HPDE6-E6E7 (cell line): ENCODE data around the gene ACACA.
"Not testable (repeated sequence)": the region's sequence is repeated elsewhere in the genome, so short reads cannot be mapped to it uniquely, and the experiment has no call there.

Source experiments
- DNase-seq: peaks from one replicate; pipeline ENCODE4 v3.0.0; 2011; ENCODE audit warnings: missing footprints; ENCODE audit errors: extremely low spot score

ACACA gene

DNA sequence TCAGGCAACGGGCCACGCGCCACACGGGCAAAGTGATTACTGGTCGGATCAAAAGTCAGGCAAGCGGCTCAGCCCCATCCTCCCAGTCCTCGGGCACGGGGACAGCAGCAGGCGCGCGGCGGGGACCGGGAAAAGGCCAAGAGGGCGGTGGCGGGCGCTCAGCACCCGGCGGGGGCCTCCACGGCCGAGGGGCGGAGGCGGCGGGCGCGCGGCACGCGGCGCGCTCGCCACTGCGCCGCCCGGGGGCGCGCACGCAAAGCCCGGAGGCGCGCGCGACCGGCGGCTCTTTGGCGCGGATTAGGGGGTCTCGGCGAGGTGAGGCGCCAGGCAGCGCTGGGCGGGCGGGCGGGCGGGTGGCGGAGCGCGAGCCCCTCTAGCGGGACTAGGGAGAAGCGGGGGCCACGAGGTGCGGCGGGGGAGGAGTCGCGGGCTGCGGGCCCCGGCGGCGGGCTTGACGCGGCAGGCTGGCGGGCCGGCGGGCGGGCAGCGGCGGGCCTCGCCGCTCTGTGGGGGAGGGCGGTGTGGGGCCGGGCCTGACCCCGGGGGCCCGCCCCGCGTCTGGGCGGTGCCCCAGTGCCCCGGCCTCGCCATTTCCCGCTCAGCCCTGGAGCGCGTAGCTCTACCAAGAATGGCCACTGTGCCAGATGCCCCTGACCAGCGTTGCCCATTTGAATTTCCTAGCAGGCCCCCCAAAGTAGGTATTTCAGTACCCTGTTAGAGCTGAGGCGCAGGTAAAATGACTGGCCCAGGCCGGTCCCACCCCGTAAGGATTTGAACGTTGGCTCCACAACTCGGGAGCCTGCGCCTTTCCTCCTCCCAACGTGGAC lies at the start of gene ACACA, which contains the start of gene TADA2A:
Gene ACACA (minus strand): TSS at position 202 of the 827 bp plus-strand sequence. CDS start 537 bp downstream, outside the sequence.
Gene TADA2A (plus strand): TSS at position 252 of the 827 bp plus-strand sequence. CDS start 4,480 bp downstream, outside the sequence.
- peak; percentile 90 for DNase-seq

DNA sequence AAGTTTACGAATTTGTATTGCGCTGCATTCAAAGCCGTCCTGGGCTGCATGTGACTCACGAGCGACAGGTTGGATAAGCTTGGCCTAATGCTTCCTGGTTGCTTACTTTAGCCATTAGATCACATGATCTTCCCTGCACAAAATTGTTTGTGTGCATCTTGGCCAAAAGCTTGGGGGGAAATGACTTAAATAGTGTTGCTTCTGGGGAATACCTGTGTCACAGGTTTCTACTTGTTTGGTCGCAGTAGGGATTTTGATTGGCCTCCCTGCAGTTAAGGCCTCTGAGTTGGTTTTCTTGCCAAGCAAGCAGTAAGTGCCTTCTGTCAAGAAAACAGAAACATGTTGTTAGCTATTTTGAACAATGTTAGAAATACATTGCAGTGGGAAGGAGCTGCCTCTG lies 43.5 kb upstream of the ACACA start:
- peak; percentile 76 for DNase-seq

DNA sequence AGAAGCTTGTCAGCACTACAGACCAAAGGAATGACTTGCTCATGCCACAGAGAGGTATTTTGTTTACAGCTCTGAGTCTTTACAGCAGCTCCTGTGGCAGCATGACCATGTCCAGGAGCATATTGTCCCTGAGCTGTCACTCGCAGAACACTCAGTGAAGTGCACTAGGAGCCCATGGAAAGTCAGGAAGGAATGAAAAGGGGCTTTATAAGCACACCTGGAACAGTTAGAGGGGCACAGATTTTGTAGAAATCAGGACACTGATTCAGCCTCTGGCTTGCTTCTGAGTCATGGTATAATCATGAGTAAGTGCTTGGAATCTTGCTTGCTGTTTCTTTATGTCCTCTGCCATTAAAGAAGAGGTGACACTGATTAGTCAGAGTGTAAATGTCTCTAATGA lies 41.0 kb upstream of the ACACA start:
- no peak for DNase-seq

DNA sequence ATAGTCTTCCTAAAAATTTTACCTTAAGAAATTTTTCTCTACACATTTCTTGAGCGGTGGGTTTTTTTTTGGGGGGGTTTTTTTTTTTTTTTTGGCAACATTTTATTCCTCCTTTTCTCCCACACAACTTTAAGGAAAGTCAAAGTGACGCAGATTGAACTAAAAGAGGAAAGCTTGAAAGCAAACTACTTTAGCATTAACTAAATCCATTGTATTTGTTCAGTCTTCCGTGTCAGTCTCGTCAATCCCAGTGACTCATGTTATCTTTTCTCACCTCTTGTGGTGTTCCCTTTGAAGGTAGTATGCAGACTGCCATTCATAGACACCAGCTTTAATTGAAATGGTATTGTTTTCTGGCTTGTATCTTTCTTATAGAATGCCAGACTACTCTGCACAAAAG lies 39.4 kb upstream of the ACACA start:
- DNase-seq = peak; percentile 64

DNA sequence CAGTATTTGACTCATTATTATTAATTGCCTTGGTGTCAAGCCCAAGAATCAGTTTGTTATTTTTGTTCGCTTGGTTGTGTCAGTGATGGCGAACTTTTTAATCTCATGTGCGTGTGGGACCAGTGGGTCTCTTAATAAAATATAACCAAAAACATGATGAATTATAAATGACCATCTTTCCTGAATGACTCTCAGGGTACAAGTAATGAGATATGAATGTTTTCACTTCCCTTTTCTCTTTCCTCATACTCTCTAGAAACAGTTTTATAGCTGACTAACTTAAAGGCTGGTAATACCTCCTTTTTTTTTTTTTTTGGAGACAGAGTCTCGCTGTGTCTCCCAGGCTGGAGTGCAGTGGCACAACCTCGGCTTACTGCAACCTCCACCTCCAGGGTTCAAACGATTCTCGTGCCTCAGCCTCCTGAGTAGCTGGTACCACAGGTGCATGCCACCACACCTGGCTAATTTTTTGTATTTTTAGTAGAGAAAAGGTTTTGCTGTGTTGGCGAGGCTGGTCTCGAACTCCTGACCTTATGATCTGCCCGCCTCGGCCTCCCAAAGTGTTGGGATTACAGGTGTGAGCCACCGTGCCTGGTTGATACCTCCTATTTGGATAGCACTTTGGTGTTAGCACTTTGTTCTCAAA lies 34.9 kb upstream of the ACACA start:
- DNase-seq = not testable (repeated sequence)

DNA sequence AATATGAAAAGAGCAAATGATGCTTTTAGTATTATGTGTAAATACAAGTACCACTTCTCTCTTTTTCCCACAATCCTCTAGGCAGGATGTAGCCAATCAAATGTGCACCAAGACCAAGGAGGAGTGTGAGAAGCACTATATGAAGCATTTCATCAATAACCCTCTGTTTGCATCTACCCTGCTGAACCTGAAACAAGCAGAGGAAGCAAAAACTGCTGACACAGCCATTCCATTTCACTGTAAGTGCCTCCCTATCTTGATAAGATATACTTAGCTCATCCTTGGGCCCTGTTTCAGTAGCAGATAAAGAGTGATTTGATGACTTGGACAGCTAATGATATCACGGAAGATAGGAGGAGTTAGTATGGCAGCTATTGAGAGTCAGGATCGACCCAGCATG lies 33.8 kb upstream of the ACACA start:
- no peak for DNase-seq

DNA sequence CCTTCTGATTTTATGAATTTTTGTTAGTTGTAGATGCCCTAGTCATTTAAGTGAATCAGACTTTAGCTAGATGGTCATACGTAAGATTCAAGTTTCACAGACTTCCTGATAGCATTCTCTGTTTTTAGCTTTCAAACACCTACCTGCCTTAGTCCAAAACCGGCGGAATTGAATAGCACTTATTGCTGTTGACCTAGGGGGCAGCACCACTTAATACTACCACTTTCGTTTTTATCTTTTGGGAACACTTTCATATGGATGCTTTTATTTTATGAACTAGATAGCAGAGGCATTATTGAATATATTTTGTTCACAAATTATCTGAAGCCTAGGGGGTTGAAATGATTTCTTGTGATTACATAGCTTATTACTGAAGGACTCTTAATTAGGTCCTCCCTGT lies 31.5 kb upstream of the ACACA start:
- DNase-seq = no peak

DNA sequence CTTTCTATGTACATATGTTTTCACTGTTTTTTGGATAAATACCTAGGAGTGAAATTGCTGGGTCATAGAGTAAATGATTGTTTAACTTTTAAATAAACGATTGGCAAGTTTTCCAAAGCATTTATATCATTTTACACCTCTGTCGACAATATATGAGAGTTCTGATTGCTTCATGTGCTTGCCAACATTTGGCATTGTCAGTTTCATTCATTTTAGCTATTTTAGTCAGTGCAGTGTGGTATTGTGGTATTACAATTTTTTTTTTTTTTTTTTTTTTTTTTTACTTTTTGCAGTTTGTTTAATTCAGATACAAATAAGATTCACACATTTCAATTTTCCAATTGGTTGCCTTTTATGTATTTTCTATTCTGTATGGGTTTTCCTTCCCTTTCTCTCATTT lies 26.0 kb upstream of the ACACA start:
- DNase-seq = no peak

DNA sequence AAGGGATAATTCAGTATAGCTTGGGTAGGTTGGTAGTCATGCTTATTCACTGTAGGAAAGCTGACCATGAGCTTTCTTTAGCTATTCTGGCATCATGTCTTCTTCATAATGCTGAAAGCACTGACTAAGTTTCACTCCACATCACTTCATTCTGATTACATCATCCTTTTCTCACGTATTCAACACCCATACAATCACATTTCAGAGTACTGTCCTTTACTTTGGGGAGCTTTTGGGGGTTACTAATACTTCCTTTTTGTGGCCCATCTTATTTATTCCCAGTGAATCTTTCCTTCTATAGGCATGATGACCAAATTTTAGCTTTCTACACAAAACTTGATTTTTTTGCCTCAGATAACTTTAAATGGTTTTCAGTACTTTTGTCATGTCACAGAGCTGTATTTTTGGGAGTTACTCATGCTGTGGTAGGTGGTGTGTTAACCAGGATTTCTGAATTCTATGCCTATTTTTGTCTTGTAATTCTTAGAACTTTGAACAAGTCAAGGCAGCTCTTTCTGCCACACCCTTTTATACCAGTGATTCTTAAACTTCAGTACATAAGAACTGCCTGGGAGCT lies 23.5 kb upstream of the ACACA start:
- peak; percentile 42 for DNase-seq

DNA sequence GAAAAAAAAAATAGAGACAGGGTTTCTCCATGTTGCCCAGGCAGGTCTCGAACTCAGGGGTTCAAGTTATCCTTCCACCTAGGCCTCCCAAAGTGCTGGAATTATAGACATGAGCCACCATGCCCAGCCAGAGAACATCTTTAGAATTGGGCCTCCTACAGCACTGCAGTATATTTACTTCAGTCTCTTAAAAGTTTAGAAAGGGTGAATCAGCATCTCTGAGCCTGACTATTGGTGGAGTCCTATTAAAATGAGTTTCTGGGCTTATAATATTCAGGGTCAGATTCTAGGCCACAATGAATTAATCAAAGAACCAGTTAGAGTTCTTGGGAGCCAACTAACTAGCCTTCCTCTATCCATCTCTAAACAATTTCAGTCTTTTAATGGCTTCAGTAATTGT lies 22.8 kb upstream of the ACACA start:
- DNase-seq = no peak

DNA sequence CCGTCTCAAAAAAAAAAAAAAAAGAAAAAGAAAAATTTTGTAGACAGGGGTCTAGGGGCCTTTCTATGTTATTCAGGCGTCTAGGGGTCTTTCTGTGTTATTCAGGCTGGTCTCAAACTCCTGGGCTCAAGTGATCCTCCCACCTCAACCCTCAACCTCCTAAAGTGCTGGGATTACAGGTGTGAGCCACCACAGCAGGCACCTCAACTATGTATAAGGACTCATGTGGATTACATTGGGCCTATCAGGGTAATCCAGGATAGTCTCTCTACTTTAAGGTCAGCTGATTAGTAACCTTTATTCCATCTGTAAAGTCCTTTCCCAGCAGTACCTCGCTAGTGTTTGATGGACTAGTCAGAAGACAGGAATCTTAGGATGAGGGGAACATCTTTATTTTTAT lies 22.4 kb upstream of the ACACA start:
- DNase-seq = no peak

DNA sequence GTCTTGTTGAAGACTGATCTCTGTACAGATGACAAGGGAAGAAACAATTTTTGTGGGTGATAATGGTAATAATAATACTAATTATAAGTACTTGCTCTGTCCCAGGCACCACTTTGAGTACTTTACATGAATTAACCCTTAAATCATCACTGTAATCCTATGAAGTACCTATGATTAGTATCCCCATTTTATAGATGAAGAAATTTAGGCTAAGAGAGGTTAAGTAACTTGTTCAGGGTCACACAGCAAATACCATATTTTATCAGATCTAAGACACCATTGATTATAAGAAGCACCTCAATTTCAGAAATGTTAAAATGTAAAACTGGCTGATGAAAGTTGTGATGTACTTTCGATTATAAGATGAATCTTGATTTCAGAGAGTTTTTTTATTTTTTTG lies 18.6 kb upstream of the ACACA start:
- no peak for DNase-seq

DNA sequence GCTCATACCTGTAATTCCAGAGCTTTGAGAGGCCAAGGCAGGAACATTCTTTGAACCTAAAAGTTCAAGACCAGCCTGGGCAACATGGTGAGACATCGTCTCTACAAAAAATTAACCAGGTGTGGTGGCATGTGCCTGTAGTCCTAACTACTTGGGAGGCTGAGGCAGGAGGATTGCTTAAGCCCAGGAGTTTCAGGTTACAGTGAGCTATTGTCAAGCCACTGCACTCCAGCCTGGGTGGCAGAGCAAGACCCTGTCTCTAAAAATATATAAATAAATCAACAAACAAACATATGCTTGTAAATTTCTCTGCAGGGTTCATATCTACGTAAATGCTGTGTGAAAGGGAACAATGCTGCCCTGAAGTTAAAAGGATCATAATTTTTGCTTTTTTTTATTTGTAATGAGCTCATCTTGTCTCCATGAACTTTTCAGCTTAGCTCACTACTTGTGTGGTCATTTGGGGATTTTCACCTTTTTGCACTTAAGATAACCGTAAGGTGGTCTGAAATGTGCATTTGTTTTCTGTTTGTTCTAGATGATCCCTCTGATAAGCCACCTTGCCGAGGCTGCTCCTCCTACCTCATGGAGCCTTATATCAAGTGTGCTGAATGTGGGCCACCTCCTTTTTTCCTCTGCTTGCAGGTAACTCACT lies 16.5 kb upstream of the ACACA start:
- no peak for DNase-seq

DNA sequence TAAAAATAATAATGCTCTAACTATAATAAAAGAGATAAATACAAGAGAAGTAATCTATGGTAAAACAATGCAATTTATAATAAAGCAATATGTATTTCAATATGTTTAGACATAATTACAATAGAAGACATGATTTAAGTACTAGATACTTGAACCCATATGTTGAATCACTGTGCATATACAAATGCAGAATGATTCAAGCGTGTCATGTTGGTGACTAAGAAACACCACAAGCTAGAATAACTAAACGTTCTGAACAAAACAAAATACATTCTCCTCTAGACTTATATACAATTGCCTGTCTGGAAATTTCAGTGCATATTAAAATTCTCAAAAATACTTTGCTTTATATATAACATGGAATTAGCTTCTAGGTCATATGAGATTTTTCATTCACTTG lies 11.2 kb upstream of the ACACA start:
- DNase-seq = no peak

DNA sequence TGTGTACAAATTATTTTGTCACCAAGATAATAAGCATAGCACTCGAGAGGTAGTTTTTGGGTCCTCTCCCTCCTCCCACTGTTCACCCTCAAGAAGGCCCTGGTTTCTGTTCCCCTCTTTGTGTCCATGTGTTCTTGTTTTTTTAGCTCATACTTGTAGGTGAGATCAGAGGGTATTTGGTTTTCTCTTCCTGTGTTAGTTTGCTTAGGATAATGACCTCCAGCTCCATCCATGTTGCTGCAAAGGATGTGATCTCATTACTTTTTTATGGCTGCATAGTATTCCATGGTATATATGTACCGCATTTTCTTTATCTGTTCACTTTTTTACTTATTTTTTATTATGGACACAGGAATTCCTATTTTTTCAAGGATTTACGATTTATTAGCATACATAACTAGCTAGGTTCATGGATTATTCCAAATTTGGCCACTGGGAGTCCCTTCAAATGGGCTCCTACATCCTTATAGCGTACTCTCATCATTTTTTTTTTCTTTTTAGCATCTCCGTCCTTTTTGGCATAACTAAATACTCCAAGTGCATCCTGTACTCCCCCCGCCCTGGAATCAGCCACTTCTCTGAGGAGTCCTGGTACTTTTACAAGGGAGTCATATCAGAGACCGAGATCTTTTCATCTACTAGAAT lies 7.4 kb upstream of the ACACA start:
- no peak for DNase-seq

DNA sequence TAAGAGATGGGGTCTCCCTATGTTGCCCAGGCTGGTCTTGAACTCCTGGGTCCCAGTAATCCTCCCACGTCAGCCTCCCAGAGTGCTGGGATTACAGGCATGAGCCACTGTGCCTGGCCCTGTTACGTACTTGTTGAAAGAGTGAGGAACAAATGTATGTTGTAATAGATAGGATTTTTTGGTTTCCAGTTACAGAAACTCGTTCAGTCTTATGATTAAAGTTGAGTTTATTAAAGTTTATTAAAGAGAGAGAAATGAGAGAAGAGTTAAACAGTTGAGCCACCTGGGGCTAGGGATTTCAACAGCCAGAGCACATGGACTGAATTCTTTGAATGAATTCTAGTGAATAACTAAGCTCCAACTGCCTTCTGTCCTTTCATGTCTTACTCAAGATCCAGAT lies 3.7 kb upstream of the ACACA start:
- DNase-seq = no peak

DNA sequence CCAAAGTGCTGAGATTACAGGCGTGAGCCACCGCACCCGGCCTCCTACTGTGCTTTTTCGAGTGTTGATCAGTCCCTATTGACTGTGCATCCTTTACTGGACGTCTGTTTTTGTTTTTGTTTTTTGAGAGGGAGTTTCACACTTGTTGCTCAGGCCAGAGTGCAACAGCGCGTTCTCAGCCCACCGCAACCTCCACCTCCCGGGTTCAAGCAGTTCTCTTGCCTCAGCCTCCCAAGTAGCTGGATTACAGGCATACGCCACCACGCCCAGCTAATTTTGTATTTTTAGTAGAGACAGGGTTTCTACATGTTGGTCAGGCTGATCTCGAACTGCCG lies 1.5 kb upstream of the ACACA start:
- DNase-seq = not testable (repeated sequence)

DNA sequence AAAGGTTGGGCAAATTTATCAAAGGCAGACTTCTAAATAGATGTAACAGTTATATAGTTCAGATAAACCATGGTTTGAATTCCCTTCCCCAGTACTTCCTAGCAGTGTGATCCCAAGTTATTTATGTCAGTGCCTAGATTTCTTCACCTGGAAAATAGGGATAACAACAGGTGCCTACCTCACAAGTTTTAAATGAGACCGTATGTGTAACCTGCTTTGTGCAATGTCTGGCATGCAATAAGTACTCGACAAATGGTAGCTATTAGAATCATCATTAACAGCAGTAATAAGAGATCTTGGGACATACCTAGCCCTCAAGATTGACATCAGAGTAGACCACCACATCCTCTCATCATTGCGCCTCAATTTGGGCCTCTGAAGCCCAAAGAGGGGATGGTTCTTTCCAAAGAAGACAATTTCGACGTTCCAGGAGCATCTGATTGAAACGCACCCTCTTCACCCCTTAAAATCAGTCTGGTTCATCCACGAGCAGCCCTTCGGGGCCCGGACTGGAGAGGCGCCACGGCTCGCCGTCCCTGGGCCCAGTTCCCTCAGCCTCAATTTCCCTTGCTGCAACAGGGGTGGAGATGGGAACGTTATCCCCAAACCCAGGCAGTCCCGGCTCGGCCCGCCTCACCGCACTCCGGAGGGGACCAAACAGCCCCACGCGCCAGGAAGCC lies 541 bp downstream of the ACACA start:
- no peak for DNase-seq

DNA sequence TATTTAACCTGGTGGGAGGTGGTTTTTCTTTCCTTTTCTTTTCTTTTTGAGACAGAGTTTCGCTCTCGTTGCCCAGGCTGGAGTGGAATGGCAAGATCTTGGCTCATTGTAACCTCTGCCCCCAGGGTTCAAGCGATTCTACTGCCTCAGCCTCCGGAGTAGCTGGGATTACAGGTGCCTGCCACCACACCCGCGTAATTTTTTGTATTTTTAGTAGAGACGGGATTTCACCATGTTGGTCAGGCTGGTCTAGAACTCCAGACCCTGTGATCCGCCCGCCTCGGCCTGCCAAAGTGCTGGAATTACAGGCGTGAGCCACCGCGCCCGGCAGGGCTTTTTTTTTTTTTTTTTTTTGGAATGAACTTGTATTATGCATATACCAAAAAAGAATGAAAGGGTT lies 1.1 kb downstream of the ACACA start:
- DNase-seq = not testable (repeated sequence)

DNA sequence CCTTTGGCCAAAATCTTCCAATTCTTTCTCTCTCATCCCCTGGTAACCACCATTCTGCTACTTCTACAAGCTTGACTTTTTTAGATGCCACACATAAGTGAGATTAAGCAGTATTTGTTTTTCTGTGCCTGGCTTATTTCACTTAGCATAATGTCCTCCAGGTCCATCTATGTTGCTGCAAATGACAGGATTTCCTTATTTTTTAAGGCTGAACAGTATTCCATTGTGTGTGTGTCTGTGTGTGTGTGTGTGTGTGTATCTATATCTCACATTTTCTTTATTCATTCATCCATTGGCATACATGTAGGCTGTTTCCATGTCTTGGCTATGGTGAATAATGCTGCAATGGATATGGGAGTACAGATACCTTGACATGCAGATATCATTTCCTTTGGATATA lies 6.1 kb downstream of the ACACA start:
- no peak for DNase-seq

DNA sequence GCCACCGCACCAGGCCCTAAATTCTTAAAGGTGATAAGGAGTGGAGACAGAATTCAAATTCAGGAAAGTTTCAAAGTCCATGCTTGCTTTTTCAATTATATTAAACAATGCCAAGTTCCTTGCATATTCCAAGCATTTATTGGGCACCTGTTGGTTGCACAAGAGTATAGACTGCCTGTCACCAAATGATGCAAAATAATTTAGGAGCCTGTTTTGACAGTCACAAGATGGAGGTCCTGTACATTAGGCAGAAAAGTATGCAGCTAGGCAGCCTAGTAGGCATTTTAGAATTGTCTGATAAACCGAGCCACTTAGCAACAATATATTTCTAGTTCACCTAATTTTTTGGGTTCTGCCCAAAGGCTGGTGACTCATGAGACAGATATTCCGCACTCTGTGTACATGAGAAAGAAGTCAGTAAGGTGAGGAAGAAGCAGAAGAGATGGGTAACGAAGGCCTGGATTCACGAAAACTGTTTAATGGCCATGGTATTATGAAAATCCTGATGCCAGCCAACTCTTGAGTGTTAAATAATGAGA lies 7.3 kb downstream of the ACACA start:
- no peak for DNase-seq
